Ovary (tissue), 3 donors: ENCODE results near the gene MCMBP.

Experiments used
- EP300 ChIP-seq: sonication (generic); formaldehyde crosslinking; IDR thresholded peaks from one replicate; pipeline ENCODE4 v1.6.1; 2017; ENCODE audit warnings: antibody characterized with exemption
- POLR2A ChIP-seq: fragments of 450-650 bp; IDR thresholded peaks from one replicate; pipeline ENCODE4 v1.6.1; 2017; ENCODE audit warnings: antibody characterized with exemption, mild to moderate bottlenecking, moderate library complexity
- TF ChIP-seq, protein P1 (sequence below), 3 donors: fragments of 450-650 bp in 2 of 3; fragments of 200-600 bp in 1 of 3; IDR thresholded peaks; one replicate each; pipeline versions ENCODE4 v1.5.1 to v1.8.0; 2016 to 2022; ENCODE audit warnings: antibody characterized with exemption in 3 of 3, mild to moderate bottlenecking in 1 of 3
- donor health status: DM: no; HTN: no; CAD: no.

DNA sequence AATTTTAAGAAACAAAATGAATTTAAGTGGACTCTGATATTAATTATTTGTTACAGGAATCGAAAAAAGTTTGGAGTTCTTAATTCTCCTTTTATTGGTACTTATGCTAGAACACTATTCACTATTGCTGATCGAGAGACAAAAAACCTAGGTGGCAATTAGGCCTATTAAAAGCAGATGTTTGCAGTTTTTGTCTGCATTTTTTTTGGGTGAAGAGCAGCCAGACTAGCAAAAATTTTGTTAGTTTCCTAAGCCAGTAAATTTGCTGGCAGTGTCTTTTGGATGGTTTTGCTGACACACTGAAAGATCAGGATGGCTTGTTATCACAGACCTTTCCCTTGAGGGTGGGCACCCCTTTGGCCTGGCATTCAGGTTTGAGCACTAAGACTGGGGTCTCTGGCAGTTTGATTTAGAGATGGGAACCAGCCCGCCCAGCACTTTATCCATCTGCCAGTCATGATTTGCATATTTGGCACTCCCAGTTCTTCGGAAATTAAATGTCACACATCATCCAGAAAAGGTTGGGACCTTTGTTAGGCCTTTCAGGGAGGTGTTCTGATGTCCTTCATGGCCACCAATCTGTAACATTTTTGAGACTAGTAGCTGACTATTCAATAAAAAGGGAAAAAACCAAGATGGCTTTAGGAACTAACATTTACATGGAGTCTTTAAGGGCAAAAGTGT lies 89.5 kb downstream of the MCMBP start:
- TF ChIP-seq, protein P1, sequence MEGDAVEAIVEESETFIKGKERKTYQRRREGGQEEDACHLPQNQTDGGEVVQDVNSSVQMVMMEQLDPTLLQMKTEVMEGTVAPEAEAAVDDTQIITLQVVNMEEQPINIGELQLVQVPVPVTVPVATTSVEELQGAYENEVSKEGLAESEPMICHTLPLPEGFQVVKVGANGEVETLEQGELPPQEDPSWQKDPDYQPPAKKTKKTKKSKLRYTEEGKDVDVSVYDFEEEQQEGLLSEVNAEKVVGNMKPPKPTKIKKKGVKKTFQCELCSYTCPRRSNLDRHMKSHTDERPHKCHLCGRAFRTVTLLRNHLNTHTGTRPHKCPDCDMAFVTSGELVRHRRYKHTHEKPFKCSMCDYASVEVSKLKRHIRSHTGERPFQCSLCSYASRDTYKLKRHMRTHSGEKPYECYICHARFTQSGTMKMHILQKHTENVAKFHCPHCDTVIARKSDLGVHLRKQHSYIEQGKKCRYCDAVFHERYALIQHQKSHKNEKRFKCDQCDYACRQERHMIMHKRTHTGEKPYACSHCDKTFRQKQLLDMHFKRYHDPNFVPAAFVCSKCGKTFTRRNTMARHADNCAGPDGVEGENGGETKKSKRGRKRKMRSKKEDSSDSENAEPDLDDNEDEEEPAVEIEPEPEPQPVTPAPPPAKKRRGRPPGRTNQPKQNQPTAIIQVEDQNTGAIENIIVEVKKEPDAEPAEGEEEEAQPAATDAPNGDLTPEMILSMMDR (IDR thresholded peaks at IDR 0.05): no peak
- TF ChIP-seq EP300 (no peak), POLR2A (no peak)
